Panc1 (cell line): ENCODE results near the gene OLFML2A.

Experiments used
- CTCF ChIP-seq: fragments of 450-650 bp; IDR thresholded peaks from 2 replicates; pipeline ENCODE4 v1.5.1; 2017; ENCODE audit warnings: mild to moderate bottlenecking
- POLR2AphosphoS5 ChIP-seq: IDR thresholded peaks from 2 replicates; pipeline ENCODE4 v1.6.1; 2012; ENCODE audit warnings: mild to moderate bottlenecking, low read depth, low read length, moderate library complexity
- REST ChIP-seq, 2 experiments: IDR thresholded peaks; 2 replicates each; pipeline ENCODE4 v1.6.1; 2011 to 2012; ENCODE audit warnings: low read depth in 2 of 2, control low read depth in 1 of 2, low read length in 1 of 2, mild to moderate bottlenecking in 1 of 2, moderate library complexity in 1 of 2; ENCODE audit not compliant: insufficient read depth in 1 of 2
- SIN3A ChIP-seq: IDR thresholded peaks from 2 replicates; pipeline ENCODE4 v1.6.1; 2012; ENCODE audit warnings: low read depth, mild to moderate bottlenecking, low read length, moderate library complexity, borderline replicate concordance; ENCODE audit not compliant: insufficient read depth
- TCF7L2 ChIP-seq: IDR thresholded peaks from 2 replicates; pipeline ENCODE4 v1.6.1; 2011; ENCODE audit warnings: mild to moderate bottlenecking, low read depth, low read length, inconsistent platforms

- TF ChIP-seq CTCF: no peak
- TF ChIP-seq POLR2AphosphoS5: no peak
- no peak for TF ChIP-seq SIN3A
- TF ChIP-seq REST (IDR thresholded peaks at IDR 0.05; ENCODE audit: insufficient read depth in 1 of 2, low read depth in 2 of 2, low read length in 1 of 2): no peak
- no peak for TF ChIP-seq TCF7L2
Observed at GRCh38 chr9:124759327-124759726, 17.6 kb upstream of the OLFML2A start.
